Liver (tissue), 9 donors: ENCODE data around the gene STIM1. TPM values are rescaled to one million over a fixed set of nuclear protein-coding genes. Genes with fewer than 3 reads are reported as not detected.

Experiments
- DNase-seq: peaks from one replicate; pipeline ENCODE4 v3.0.0-alpha.2; 2017; ENCODE audit warnings: low spot score
- H3K27ac ChIP-seq, 2 donors: one replicate each; pipeline ENCODE4 v1.7.0; 2013; ENCODE audit warnings: inconsistent platforms in 2 of 2, low read length in 2 of 2, control low read depth in 1 of 2, low read depth in 1 of 2, mild to moderate bottlenecking in 1 of 2
- H3K27me3 ChIP-seq, 4 donors: one replicate each; pipeline versions ENCODE4 v1.6.1 to v1.7.0; 2013; ENCODE audit warnings: low read length in 3 of 4, inconsistent platforms in 1 of 4, mild to moderate bottlenecking in 1 of 4, moderate library complexity in 1 of 4; ENCODE audit not compliant: control insufficient read depth in 4 of 4, insufficient read depth in 4 of 4
- H3K36me3 ChIP-seq, 4 donors: one replicate each; pipeline versions ENCODE4 v1.6.1 to v1.7.0; 2013; ENCODE audit warnings: low read length in 3 of 4, mild to moderate bottlenecking in 3 of 4, low read depth in 1 of 4, moderate library complexity in 1 of 4; ENCODE audit not compliant: control insufficient read depth in 4 of 4, insufficient read depth in 3 of 4
- H3K4me1 ChIP-seq, 4 donors: one replicate each; pipeline versions ENCODE4 v1.6.1 to v1.7.0; 2013; ENCODE audit warnings: low read length in 3 of 4, mild to moderate bottlenecking in 3 of 4, moderate library complexity in 1 of 4; ENCODE audit not compliant: control insufficient read depth in 4 of 4, insufficient read depth in 4 of 4
- H3K4me3 ChIP-seq, 3 donors: one replicate each; pipeline versions ENCODE4 v1.6.1 to v1.7.0; 2013; ENCODE audit warnings: low read length in 3 of 3, control low read depth in 1 of 3, low read depth in 1 of 3, mild to moderate bottlenecking in 1 of 3
- H3K9ac ChIP-seq, 2 donors: one replicate each; pipeline ENCODE4 v1.7.0; 2013; ENCODE audit warnings: low read length in 2 of 2, mild to moderate bottlenecking in 2 of 2, moderate library complexity in 2 of 2, control low read depth in 1 of 2, low read depth in 1 of 2
- H3K9me3 ChIP-seq, 4 donors: one replicate each; pipeline versions ENCODE4 v1.6.1 to v1.7.0; 2013; ENCODE audit warnings: low read length in 3 of 4; ENCODE audit not compliant: control insufficient read depth in 4 of 4
- EGR1 ChIP-seq, 2 donors: IDR thresholded peaks; 2 replicates each; pipeline ENCODE4 v1.6.1; 2016 to 2018; ENCODE audit warnings: antibody characterized with exemption in 2 of 2, low read depth in 2 of 2
- FOXA1 ChIP-seq: IDR thresholded peaks from 2 replicates; pipeline ENCODE4 v1.6.1; 2016; ENCODE audit warnings: antibody characterized with exemption
- FOXA2 ChIP-seq: IDR thresholded peaks from 2 replicates; pipeline ENCODE4 v1.6.1; 2016; ENCODE audit warnings: antibody characterized with exemption
- HNF4A ChIP-seq, 2 donors: conservative IDR thresholded peaks; 2 replicates each; pipeline ENCODE4 v1.6.1; 2016; ENCODE audit warnings: antibody characterized with exemption in 2 of 2, mild to moderate bottlenecking in 2 of 2
- HNF4G ChIP-seq: IDR thresholded peaks from 2 replicates; pipeline ENCODE4 v1.6.1; 2016; ENCODE audit warnings: antibody characterized with exemption
- JUND ChIP-seq, 2 donors: IDR thresholded peaks; 2 replicates each; pipeline ENCODE4 v1.6.1; 2016; ENCODE audit warnings: antibody characterized with exemption in 2 of 2
- NR2F2 ChIP-seq: IDR thresholded peaks from 2 replicates; pipeline ENCODE4 v1.6.1; 2016; ENCODE audit warnings: antibody characterized with exemption
- RAD21 ChIP-seq, 2 donors: IDR thresholded peaks; 2 replicates each; pipeline ENCODE4 v1.6.1; 2016; ENCODE audit warnings: antibody characterized with exemption in 2 of 2, mild to moderate bottlenecking in 2 of 2
- RXRA ChIP-seq, 2 donors: IDR thresholded peaks; 2 replicates each; pipeline ENCODE4 v1.6.1; 2017 to 2018; ENCODE audit warnings: antibody characterized with exemption in 2 of 2, mild to moderate bottlenecking in 1 of 2
- SP1 ChIP-seq: IDR thresholded peaks from 2 replicates; pipeline ENCODE4 v1.6.1; 2018; ENCODE audit warnings: antibody characterized with exemption, mild to moderate bottlenecking
- TAF1 ChIP-seq: conservative IDR thresholded peaks from 2 replicates; pipeline ENCODE4 v1.6.1; 2016; ENCODE audit warnings: antibody characterized with exemption, mild to moderate bottlenecking
- YY1 ChIP-seq: IDR thresholded peaks from 2 replicates; pipeline ENCODE4 v1.6.1; 2016; ENCODE audit warnings: antibody characterized with exemption, mild to moderate bottlenecking
- WGBS: extraction: QIAGEN DNeasy Blood & Tissue Kit; methylation state at CpG from one replicate; pipeline ENCODE4 v1.1.7; 2013; 5-methylcytosine and 5-hydroxymethylcytosine counted together
- polyA plus RNA-seq, 2 donors: library from polyadenylated mRNA; stranded (reverse) in 1 of 2; unstranded in 1 of 2; fragments of 200-250 nt in 1 of 2; fragments of >200 nt in 1 of 2; fragmentation: Nextera tagmentation in 1 of 2; extraction: Ambion mirVana in 1 of 2; gene quantifications; one replicate each; pipeline versions ENCODE4 v1.2.1 to v1.2.3, GENCODE V29; 2013 to 2015
- total RNA-seq, 2 donors: library from RNA; depleted of rRNA; stranded (reverse); fragments of >200 nt; gene quantifications; one replicate each; pipeline ENCODE4 v1.2.3, GENCODE V29; 2014
- TF ChIP-seq, protein P1 (sequence below): IDR thresholded peaks from 2 replicates; pipeline ENCODE4 v1.6.1; 2016; ENCODE audit warnings: antibody characterized with exemption
- TF ChIP-seq, protein P2 (sequence below): IDR thresholded peaks from 2 replicates; pipeline ENCODE4 v1.6.1; 2016; ENCODE audit warnings: antibody characterized with exemption
- TF ChIP-seq, protein P3 (sequence below): IDR thresholded peaks from 2 replicates; pipeline ENCODE4 v1.6.1; 2016; ENCODE audit warnings: antibody characterized with exemption
- TF ChIP-seq, protein P4 (sequence below): IDR thresholded peaks from 2 replicates; pipeline ENCODE4 v1.6.1; 2016; ENCODE audit warnings: antibody characterized with exemption, mild to moderate bottlenecking
- donor health status: healthy.
- donor health status: healthy.
- donor health status: healthy.
- donor health status: healthy.
- donor health status: healthy.

The STIM1 gene
- total and polyA plus RNA-seq, 4 donors: 19.7 to 42.9 (median 25.1) TPM

DNA sequence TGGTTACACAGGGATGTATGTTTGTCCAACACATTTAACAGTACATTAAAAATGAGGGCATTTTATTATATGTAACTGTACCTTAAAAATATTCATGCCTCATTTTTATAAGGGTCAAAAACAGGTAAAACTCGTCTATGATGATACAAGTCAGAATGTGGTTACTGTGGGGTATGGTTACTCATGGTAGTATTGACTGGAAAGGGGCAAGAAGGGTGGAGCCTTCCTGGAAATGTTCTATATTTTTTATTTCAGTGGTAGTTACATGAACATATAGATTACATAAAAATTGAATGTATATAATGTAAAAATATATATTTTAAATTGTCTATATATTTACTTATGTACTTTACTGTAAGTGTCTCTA lies 99.8 kb downstream of the STIM1 start (continued):
- TF ChIP-seq HNF4G (no peak), HNF4A (conservative IDR thresholded peaks at IDR 0.05) (no peak), NR2F2 (no peak)
- TF ChIP-seq, protein P1, sequence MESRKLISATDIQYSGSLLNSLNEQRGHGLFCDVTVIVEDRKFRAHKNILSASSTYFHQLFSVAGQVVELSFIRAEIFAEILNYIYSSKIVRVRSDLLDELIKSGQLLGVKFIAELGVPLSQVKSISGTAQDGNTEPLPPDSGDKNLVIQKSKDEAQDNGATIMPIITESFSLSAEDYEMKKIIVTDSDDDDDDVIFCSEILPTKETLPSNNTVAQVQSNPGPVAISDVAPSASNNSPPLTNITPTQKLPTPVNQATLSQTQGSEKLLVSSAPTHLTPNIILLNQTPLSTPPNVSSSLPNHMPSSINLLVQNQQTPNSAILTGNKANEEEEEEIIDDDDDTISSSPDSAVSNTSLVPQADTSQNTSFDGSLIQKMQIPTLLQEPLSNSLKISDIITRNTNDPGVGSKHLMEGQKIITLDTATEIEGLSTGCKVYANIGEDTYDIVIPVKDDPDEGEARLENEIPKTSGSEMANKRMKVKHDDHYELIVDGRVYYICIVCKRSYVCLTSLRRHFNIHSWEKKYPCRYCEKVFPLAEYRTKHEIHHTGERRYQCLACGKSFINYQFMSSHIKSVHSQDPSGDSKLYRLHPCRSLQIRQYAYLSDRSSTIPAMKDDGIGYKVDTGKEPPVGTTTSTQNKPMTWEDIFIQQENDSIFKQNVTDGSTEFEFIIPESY: no peak
- TF ChIP-seq, protein P2, sequence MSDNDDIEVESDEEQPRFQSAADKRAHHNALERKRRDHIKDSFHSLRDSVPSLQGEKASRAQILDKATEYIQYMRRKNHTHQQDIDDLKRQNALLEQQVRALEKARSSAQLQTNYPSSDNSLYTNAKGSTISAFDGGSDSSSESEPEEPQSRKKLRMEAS: no peak

DNA sequence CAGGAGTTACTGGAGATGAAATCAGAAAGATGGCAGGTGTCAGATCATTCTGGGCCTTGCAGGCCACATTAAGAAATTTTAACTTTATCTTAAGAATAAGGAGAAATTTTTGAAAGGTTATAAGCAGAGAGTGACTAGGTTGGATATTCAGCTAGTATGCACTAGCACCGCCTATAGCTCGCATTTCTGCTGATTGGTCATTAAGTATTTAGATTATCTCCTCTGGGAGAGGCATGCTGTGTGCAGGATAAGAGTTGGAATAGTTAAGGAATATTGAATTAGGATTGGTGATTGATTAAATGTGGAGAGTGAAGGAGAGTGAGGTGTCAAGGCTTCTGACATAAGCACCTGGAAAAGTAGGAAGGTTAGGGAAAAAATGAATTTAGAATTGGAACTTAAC lies 100.6 kb downstream of the STIM1 start:
- Histone ChIP-seq H3K9ac (no peak overlapping the region), H3K9me3 (no peaks in the 10 kb centered on the region), H3K36me3 (no peaks in the 10 kb centered on the region), H3K27me3 (no peaks in the 10 kb centered on the region), H3K4me1 (peaks cover 11 to 12% (median 12%) of the 10 kb centered on the region in 4 donors), H3K27ac (no peak overlapping the region), H3K4me3 (no peak overlapping the region)
- TF ChIP-seq SP1: no peak
- TF ChIP-seq, protein P3, sequence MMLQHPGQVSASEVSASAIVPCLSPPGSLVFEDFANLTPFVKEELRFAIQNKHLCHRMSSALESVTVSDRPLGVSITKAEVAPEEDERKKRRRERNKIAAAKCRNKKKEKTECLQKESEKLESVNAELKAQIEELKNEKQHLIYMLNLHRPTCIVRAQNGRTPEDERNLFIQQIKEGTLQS: no peak
- TF ChIP-seq EGR1 (IDR thresholded peaks at IDR 0.05; ENCODE audit: low read depth in 2 of 2): no peak
- TF ChIP-seq RAD21 (IDR thresholded peaks at IDR 0.05): no peak
- TF ChIP-seq YY1: no peak
- no peak for TF ChIP-seq RXRA (IDR thresholded peaks at IDR 0.05)
- no peak for TF ChIP-seq FOXA2
- TF ChIP-seq, protein P4, sequence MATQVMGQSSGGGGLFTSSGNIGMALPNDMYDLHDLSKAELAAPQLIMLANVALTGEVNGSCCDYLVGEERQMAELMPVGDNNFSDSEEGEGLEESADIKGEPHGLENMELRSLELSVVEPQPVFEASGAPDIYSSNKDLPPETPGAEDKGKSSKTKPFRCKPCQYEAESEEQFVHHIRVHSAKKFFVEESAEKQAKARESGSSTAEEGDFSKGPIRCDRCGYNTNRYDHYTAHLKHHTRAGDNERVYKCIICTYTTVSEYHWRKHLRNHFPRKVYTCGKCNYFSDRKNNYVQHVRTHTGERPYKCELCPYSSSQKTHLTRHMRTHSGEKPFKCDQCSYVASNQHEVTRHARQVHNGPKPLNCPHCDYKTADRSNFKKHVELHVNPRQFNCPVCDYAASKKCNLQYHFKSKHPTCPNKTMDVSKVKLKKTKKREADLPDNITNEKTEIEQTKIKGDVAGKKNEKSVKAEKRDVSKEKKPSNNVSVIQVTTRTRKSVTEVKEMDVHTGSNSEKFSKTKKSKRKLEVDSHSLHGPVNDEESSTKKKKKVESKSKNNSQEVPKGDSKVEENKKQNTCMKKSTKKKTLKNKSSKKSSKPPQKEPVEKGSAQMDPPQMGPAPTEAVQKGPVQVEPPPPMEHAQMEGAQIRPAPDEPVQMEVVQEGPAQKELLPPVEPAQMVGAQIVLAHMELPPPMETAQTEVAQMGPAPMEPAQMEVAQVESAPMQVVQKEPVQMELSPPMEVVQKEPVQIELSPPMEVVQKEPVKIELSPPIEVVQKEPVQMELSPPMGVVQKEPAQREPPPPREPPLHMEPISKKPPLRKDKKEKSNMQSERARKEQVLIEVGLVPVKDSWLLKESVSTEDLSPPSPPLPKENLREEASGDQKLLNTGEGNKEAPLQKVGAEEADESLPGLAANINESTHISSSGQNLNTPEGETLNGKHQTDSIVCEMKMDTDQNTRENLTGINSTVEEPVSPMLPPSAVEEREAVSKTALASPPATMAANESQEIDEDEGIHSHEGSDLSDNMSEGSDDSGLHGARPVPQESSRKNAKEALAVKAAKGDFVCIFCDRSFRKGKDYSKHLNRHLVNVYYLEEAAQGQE: no peak
- TF ChIP-seq JUND (IDR thresholded peaks at IDR 0.05): no peak
- TF ChIP-seq FOXA1: no peak
- TF ChIP-seq, protein P2: no peak
- TF ChIP-seq HNF4A (conservative IDR thresholded peaks at IDR 0.05): no peak
- WGBS: 98% methylated on average over 2 of the region's 2 CpGs
- no peak for DNase-seq

DNA sequence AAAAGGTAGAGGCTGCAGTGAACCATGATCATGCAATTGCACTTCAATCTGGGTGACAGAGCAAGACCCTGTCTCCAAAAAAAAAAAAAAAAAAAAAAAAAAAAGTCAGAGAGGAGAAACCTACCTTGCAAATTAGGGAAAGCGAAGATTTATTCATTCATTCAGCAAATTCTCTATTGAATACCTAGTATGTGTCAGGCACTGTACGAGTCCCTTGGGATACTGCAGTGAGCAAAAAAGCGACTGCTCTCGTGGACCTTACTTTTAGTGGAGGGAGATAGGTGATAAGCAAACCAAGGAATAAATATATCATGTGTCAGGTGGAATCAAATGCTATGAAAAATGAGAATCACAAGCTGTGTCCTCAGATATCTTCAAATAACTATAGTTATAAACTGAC lies 101.3 kb downstream of the STIM1 start:
- Histone ChIP-seq H3K9ac (no peak overlapping the region), H3K36me3 (no peaks in the 10 kb centered on the region), H3K4me3 (no peak overlapping the region), H3K4me1 (peaks cover 9 to 12% (median 12%) of the 10 kb centered on the region in 4 donors), H3K9me3 (no peaks in the 10 kb centered on the region), H3K27me3 (no peaks in the 10 kb centered on the region), H3K27ac (no peak overlapping the region)
- no peak for DNase-seq
- WGBS: 97% methylated on average over 4 of the region's 4 CpGs
- TF ChIP-seq TAF1 (no peak), SP1 (no peak), FOXA2 (no peak), HNF4G (no peak), RAD21 (IDR thresholded peaks at IDR 0.05) (no peak), NR2F2 (no peak), HNF4A (conservative IDR thresholded peaks at IDR 0.05) (no peak)
- TF ChIP-seq, protein P3: no peak
- TF ChIP-seq, protein P1: no peak
